HG03571 (cell line): ENCODE results near the gene DHRS4.
A peak's percentile ranks its signal among the peaks of the same experiment; 100 is the strongest.
"Not testable (repeated sequence)": the region's sequence is repeated elsewhere in the genome, so short reads cannot be mapped to it uniquely, and the experiment has no call there.

Experiments used
- ATAC-seq: cut with Tn5 transposase; IDR thresholded peaks from one replicate; pipeline ENCODE4 v1.9.1; 2021; ENCODE audit not compliant: unreplicated experiment

DHRS4 gene

DNA sequence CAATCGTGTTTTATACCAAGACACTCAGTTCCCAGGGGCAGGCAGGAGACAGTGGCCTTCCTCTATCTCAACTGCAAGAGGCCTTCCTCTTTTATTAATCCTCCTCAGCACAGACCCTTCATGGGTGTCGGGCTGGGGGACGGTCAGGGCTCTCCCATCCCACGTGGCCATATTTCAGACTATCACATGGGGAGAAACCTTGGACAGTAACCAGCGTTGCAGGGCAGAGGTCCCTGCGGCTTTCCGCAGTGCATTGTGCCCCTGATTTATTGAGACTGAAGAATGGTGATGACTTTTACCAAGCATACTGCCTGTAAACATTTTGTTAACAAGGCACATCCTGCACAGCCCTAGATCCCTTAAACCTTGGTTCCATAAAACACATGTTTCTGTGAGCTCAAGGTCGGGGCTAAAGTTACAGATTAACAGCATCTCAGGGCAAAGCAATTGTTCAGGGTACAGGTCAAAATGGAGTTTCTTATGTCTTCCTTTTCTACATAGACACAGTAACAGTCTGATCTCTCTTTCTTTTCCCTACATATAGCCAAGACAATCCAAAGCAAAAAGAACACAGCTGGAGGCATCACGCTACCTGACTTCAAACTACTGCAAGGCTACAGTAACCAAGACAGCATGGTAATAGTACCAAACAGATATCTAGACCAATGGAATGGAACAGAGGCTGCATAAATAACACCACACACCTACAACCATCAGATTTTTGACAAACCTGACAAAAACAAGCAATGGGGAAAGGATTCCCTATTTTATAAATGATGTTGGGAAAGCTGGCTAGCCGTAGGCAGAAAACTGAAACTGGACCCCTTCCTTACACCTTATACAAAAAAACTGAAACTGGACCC, 28.6 kb downstream of the DHRS4 start:
- ATAC-seq: not testable (repeated sequence)

DNA sequence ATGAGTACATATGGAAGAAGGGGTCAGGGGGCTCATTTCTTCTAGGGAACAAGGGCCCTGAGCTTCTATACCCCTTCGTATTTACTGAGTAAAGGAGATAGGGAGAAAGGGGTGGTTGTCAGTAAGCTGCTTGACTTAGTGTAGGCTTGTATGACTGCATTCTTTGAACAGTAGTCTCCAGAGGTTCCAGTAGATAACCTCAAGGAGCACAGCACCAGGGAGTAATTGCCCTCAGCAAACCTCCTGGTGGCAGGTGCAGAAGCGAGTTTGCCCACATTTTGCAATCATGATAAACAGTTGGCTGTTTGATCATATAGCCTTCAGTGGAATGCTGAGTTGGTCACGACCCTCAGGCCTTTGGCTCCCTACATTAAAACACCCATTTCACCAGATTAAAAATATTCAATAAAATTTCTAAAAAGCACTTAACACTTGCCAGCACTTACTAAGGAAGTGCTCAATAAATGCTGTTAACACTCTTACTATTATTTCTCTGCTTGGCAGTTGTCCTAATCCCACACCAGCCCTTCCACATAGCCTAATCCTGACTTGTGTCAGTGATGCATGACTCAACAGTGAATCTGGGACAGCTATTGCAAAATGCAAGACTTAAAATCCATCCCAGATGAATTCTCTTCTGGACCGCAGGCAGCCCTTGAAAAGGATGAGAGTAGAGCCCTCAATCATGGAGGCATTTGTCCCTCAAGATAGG, 31.5 kb downstream of the DHRS4 start:
- no peak for ATAC-seq

DNA sequence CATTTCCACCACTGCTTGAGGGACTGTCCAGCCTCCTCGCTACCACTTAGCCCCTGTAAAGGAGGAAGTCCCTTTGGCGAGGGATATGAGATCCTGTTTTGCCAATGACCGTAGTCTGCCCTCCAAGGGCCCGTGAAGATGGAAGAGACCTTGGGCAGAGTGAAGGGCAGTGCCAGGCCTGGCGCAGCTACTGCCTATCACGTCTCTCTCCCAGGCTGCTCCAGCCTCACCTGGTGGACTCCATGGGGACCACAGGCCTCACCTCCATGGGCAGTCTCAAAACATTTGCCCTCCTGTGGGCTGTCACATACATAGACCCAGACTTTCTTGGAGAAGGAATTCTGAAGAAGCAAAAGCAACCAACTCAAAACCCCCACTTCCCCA, 34.6 kb downstream of the DHRS4 start:
- not testable (repeated sequence) for ATAC-seq

- peak; percentile 91 for ATAC-seq
Measured at GRCh38 chr14:23988607-23989363, 35.2 kb downstream of the DHRS4 start, which contains the start of gene DHRS4L2. DHRS4L2 (plus strand) TSS chr14:23988929; CDS start chr14:23988948, 19 bp downstream.

- ATAC-seq: not testable (repeated sequence)
Measured at GRCh38 chr14:23989734-23990445, 36.3 kb downstream of the DHRS4 start.

DNA sequence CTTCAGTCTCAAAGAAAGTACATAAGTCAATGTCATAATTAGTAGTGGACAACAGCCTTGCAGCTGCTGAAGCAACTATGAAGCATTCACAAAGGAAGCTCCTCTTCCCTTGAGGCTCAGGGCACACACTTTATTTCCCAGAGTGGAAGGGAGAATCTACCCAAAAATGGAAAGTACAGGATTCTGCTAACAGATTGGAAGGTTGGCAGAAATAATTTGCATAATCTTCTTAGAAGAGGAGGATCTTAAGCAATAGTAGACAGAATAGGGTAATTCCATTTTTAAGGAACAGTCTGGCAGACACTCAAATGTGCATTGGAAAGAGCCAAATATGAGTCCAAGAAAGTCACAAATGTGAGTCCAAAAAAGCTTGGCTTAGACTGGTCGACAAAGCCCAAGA, 37.4 kb downstream of the DHRS4 start:
- not testable (repeated sequence) for ATAC-seq

DNA sequence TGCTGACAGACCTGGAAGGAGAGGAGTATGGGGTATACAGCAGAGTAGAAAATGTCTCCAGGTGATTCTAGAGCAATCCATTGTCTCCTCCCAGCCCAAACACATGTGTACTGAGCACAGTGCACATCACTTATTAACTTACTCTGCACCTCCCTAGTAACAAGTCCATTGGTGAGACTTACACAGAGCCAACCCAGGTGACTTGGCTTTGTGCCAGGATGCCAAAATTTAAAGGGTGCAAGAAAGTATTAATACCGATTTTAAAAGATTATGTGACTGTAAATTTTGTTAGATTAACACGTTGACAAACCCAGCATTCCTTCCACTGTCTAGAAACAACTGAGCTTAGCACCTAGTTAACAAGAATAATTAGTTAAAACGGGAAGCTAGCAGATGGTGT, 39.5 kb downstream of the DHRS4 start:
- ATAC-seq: not testable (repeated sequence)

DNA sequence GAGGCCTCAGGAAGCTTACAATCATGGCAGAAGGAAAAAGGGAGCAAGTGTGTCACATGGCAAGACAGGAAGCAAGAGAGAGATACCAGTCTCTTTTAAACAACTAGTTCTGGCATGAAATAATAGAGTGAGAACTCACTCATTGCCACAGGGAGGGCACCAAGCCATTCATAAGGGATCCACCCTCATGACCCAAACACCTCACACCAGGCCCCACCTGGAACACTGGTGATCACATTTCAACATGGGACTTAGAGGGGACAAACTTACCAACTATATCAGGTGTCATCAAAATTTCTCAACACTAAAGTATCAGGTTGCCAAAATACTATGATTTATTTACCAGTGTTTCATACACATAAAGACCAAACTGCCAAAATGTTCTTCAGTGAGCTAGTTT, 42.4 kb downstream of the DHRS4 start:
- not testable (repeated sequence) for ATAC-seq

DNA sequence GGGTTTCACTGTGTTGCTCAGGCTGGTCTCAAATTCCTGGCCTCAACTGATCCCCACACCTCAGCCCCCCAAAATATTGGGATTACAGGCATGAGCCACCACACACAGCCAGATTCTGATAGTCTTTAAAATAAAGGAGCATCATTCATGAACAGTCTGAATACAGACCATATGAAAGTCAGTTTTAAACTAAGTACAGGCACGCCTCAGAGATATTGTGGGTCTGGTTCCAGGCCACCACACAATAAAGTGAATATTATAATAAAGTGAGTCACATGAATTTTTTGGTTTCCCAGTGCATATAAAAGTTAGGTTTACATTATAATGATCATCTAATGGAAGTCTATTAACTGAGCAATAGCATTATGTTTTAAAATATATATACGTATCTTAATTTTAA, 43.3 kb downstream of the DHRS4 start:
- not testable (repeated sequence) for ATAC-seq

DNA sequence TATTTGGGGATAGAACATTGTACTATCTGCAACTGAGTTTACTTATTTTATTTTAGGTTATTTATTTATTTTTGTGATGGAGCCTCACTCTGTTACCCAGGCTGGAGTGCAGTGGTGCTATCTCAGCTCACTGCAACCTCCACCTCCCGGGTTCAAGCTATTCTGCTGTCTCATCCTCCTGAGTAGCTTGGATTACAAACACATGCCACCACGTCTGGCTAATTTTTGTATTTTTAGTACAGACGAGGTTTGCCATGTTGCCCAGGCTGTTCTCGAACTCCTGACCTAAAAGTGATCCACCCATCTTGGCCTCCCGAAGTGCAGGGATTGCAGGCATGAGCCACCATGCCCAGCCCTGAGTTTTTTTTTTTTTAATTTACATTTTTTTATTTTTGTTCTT, 46.1 kb downstream of the DHRS4 start:
- not testable (repeated sequence) for ATAC-seq

DNA sequence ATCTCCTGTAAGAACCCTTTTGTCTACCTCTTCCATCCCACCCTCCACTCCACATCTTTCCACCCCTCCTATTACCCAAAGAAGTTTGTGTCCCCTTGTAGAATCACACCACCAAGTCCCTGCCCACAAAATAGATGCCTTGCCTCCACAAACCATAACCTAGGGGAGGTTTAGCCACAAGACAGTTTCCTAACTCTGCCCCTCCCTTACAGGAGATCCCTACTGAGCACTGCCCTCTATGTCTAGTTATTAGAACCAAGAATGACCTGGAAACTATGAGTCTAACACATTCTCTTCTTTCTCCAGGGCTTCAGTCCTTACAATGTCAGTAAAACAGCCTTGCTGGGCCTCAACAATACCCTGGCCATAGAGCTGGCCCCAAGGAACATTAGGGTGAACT, 47.5 kb downstream of the DHRS4 start:
- not testable (repeated sequence) for ATAC-seq

- ATAC-seq: not testable (repeated sequence)
Measured at GRCh38 chr14:24001679-24002078, 48.1 kb downstream of the DHRS4 start.

DNA sequence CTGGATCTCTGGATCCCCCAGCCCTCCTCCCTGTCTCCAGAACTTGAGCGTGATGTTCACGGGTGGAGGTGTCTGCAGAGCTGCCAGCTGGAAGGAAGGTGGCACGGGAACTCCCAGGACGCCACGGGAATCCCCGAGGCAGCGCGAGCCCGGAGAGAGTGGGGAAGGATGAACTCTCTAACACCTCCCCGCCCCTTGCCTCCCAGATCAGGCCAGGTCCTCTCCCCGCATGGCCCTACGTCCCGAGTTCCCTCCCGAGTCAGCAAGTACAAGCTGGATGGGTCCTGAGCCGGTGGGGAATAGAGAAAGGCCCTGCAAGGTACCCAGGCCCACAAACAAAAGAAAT, 52.9 kb downstream of the DHRS4 start:
- peak; percentile 35 for ATAC-seq

- ATAC-seq: peak; percentile 90
Measured at GRCh38 chr14:24006817-24007652, 53.5 kb downstream of the DHRS4 start.

GRCh38 chr14:24011051-24011450, 57.5 kb downstream of the DHRS4 start:
- ATAC-seq: no peak

DNA sequence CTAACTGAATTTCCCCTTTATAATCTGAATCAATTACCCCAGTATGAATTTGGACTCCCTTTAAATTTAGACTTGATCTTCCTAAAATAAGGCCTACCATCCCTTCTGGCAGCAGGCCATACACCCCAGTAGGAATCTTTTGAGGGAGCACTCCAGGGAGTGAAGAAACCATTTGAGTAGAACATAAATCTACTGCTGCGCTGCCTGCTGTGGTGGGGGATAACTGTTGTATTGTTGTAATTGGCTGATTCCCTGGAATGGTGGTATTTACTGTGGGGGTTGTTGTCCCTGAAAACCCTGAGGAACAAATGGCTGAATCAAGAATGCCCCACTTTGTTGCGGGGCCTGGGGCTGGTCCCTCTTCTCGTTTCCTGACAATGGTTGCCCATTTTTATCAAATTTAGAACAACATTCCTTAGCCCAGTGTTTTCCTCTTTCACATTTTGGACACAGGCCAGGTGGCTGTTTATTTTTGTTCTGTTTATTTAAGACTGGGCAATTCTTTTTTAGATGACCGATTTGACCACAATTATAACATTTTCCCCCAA, 59.2 kb downstream of the DHRS4 start:
- not testable (repeated sequence) for ATAC-seq

GRCh38 chr14:24013654-24014514, 60.3 kb downstream of the DHRS4 start:
- ATAC-seq: no peak

DNA sequence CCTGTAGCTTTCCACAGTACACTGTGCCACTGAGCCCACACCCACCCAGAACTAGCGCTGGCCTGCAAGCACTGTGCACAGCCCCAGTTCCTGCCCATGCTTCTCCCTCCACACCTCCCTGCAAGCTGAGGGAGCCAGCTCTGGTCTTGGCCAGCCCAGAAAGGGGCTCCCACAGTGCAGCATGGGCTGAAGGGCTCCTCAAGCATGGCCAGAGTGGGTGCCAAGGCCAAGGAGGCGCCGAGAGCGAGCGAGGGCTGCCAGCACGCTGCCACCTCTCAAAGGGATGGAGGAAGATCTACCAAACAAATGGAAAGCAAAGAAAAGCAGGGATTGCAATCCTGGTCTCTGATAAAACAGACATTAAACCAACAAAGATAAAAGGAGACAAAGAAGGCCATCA, 62.2 kb downstream of the DHRS4 start:
- not testable (repeated sequence) for ATAC-seq
